H9 (cell line): ENCODE results near the gene RNF111. TPM values are rescaled to one million over a fixed set of nuclear protein-coding genes. Genes with fewer than 3 reads are reported as not detected.

Experiments
- DNase-seq: peaks from one replicate; pipeline ENCODE4 v3.0.0-alpha.2; 2017
- H2AFZ ChIP-seq: one replicate; pipeline ENCODE4 v1.6.1; 2013; ENCODE audit warnings: mild to moderate bottlenecking, low read length, control low read depth, moderate library complexity
- H2AK5ac ChIP-seq: 2 replicates; pipeline ENCODE4 v1.6.1; 2013; ENCODE audit warnings: low read length, control low read depth, mixed read lengths; ENCODE audit not compliant: insufficient read length
- H2BK120ac ChIP-seq: one replicate; pipeline ENCODE4 v1.6.1; 2013; ENCODE audit warnings: low read depth, mild to moderate bottlenecking, low read length, control low read depth, inconsistent platforms; ENCODE audit not compliant: poor library complexity, severe bottlenecking
- H2BK12ac ChIP-seq: 2 replicates; pipeline ENCODE4 v1.6.1; 2013; ENCODE audit warnings: low read length, control low read depth, mixed read lengths, low read depth; ENCODE audit not compliant: insufficient read length
- H2BK15ac ChIP-seq: 2 replicates; pipeline ENCODE4 v1.6.1; 2013; ENCODE audit warnings: low read depth, low read length, control low read depth
- H2BK20ac ChIP-seq: one replicate; pipeline ENCODE4 v1.6.1; 2013; ENCODE audit warnings: low read depth, mild to moderate bottlenecking, low read length, control low read depth, inconsistent platforms; ENCODE audit not compliant: poor library complexity, severe bottlenecking
- H2BK5ac ChIP-seq: 2 replicates; pipeline ENCODE4 v1.6.1; 2013; ENCODE audit warnings: low read length, control low read depth, mixed read lengths; ENCODE audit not compliant: insufficient read length
- H3K14ac ChIP-seq: 2 replicates; pipeline ENCODE4 v1.6.1; 2013; ENCODE audit warnings: low read length, control low read depth; ENCODE audit not compliant: insufficient read depth
- H3K18ac ChIP-seq: 2 replicates; pipeline ENCODE4 v1.6.1; 2013; ENCODE audit warnings: low read depth, mild to moderate bottlenecking, mixed read lengths, low read length, control low read depth; ENCODE audit not compliant: insufficient read length
- H3K23ac ChIP-seq: 2 replicates; pipeline ENCODE4 v1.6.1; 2013; ENCODE audit warnings: low read length, control low read depth, mixed read lengths, low read depth; ENCODE audit not compliant: insufficient read length
- H3K23me2 ChIP-seq: 2 replicates; pipeline ENCODE4 v1.6.1; 2013; ENCODE audit warnings: low read depth, mild to moderate bottlenecking, mixed read lengths, low read length, control low read depth; ENCODE audit not compliant: insufficient read length, poor library complexity, severe bottlenecking
- H3K27ac ChIP-seq: 2 replicates; pipeline ENCODE4 v1.5.1; 2013; ENCODE audit warnings: low read length, control low read depth, mixed read lengths, low read depth; ENCODE audit not compliant: insufficient read length
- H3K27me3 ChIP-seq: 2 replicates; pipeline ENCODE4 v1.6.1; 2013; ENCODE audit warnings: low read length, control low read depth, inconsistent platforms; ENCODE audit not compliant: insufficient read depth
- H3K4ac ChIP-seq: 2 replicates; pipeline ENCODE4 v1.6.1; 2013; ENCODE audit warnings: low read depth, mild to moderate bottlenecking, control low read depth, inconsistent platforms, low read length, moderate library complexity
- H3K4me1 ChIP-seq: 2 replicates; pipeline ENCODE4 v1.6.1; 2013; ENCODE audit warnings: low read length, control low read depth, inconsistent platforms; ENCODE audit not compliant: insufficient read depth
- H3K4me2 ChIP-seq: 2 replicates; pipeline ENCODE4 v1.6.1; 2013; ENCODE audit warnings: low read length, control low read depth, mixed read lengths; ENCODE audit not compliant: insufficient read length, insufficient read depth
- H3K56ac ChIP-seq: 2 replicates; pipeline ENCODE4 v1.6.1; 2013; ENCODE audit warnings: low read depth, mild to moderate bottlenecking, mixed read lengths, low read length, control low read depth; ENCODE audit not compliant: insufficient read length
- H3K79me1 ChIP-seq: 2 replicates; pipeline ENCODE4 v1.6.1; 2013; ENCODE audit warnings: low read depth, mild to moderate bottlenecking, moderate library complexity, low read length, control low read depth, inconsistent platforms; ENCODE audit not compliant: insufficient read depth, poor library complexity, severe bottlenecking
- H3K79me2 ChIP-seq: 2 replicates; pipeline ENCODE4 v1.6.1; 2013; ENCODE audit warnings: low read length, control low read depth, inconsistent platforms; ENCODE audit not compliant: insufficient read depth
- H3K9ac ChIP-seq: 2 replicates; pipeline ENCODE4 v1.6.1; 2013; ENCODE audit warnings: low read length, control low read depth, mixed read lengths; ENCODE audit not compliant: insufficient read length; ENCODE audit errors: extremely low read depth
- H3K9me3 ChIP-seq: one replicate; pipeline ENCODE4 v1.6.1; 2013; ENCODE audit warnings: low read depth, low read length, inconsistent platforms; ENCODE audit not compliant: control insufficient read depth
- H3T11ph ChIP-seq: one replicate; pipeline ENCODE4 v1.6.1; 2013; ENCODE audit warnings: mild to moderate bottlenecking, low read length, control low read depth, inconsistent platforms
- H4K20me1 ChIP-seq: one replicate; pipeline ENCODE4 v1.6.1; 2013; ENCODE audit not compliant: control insufficient read depth, insufficient read length, insufficient read depth
- H4K5ac ChIP-seq: 2 replicates; pipeline ENCODE4 v1.6.1; 2013; ENCODE audit warnings: low read depth, mild to moderate bottlenecking, mixed read lengths, low read length, control low read depth; ENCODE audit not compliant: insufficient read length
- H4K8ac ChIP-seq: replicated peaks from 2 replicates; pipeline ENCODE4 v1.6.1; 2013; ENCODE audit warnings: low read length, control low read depth, mixed read lengths, low read depth; ENCODE audit not compliant: insufficient read length
- H4K91ac ChIP-seq: 2 replicates; pipeline ENCODE4 v1.6.1; 2013; ENCODE audit warnings: low read depth, mild to moderate bottlenecking, moderate library complexity, mixed read lengths, low read length, control low read depth; ENCODE audit not compliant: insufficient read length
- H3K27ac Mint-ChIP-seq, 3 experiments: 2 replicates in 2 of 3; 3 replicates in 1 of 3; pipeline ENCODE4 v1.8.0; 2020 to 2021; ENCODE audit warnings: mixed read lengths in 3 of 3, mild to moderate bottlenecking in 1 of 3, moderate library complexity in 1 of 3
- H3K27me3 Mint-ChIP-seq: 2 replicates; pipeline ENCODE4 v1.8.0; 2021; ENCODE audit warnings: low read depth, mild to moderate bottlenecking, moderate library complexity, mixed read lengths
- H3K36me3 Mint-ChIP-seq, 3 experiments: 2 replicates in 2 of 3; 3 replicates in 1 of 3; pipeline ENCODE4 v1.8.0; 2020 to 2021; ENCODE audit warnings: low read depth in 3 of 3, mixed read lengths in 3 of 3; ENCODE audit not compliant: insufficient read depth in 1 of 3
- H3K4me1 Mint-ChIP-seq, 2 experiments: 2 replicates each; pipeline ENCODE4 v1.8.0; 2020; ENCODE audit warnings: mixed read lengths in 2 of 2
- H3K4me3 Mint-ChIP-seq, 2 experiments: 2 replicates in 1 of 2; 3 replicates in 1 of 2; pipeline ENCODE4 v1.8.0; 2020 to 2021; ENCODE audit warnings: mild to moderate bottlenecking in 2 of 2, mixed read lengths in 2 of 2, moderate library complexity in 1 of 2
- H3K9me3 Mint-ChIP-seq, 2 experiments: 2 replicates in 1 of 2; 3 replicates in 1 of 2; pipeline ENCODE4 v1.8.0; 2020; ENCODE audit warnings: mild to moderate bottlenecking in 2 of 2, mixed read lengths in 2 of 2, moderate library complexity in 1 of 2
- CTCF ChIP-seq: fragments of 200-600 bp; sonication (generic); conservative IDR thresholded peaks from 3 replicates; pipeline ENCODE4 v1.8.0; 2021; ENCODE audit warnings: antibody characterized with exemption, mild to moderate bottlenecking
- WGBS: extraction: QIAGEN DNeasy Blood & Tissue Kit; methylation state at CpG from one replicate; pipeline ENCODE4 v1.1.7; 2013; ENCODE audit warnings: missing lambda C conversion rate, low lambda C conversion rate, mixed read lengths; ENCODE audit not compliant: insufficient read length; ENCODE audit errors: extremely low coverage; 5-methylcytosine and 5-hydroxymethylcytosine counted together
- total RNA-seq: library from RNA; stranded (reverse); gene quantifications from 2 replicates; pipeline ENCODE4 v1.2.1, GENCODE V29; 2021

RNF111 gene
- total RNA-seq, 1 experiment from 2014 or later = 28.0 TPM

- Histone ChIP-seq H3K56ac (no peak overlapping the region), H2AFZ (no peak overlapping the region), H2AK5ac (no peak overlapping the region), H3K4me2 (no peak overlapping the region), H3K4me1 (no peaks in the 10 kb centered on the region), H3T11ph (no peak overlapping the region), H3K14ac (no peak overlapping the region), H3K9ac (no peak overlapping the region), H3K23ac (no peak overlapping the region), H2BK5ac (no peak overlapping the region), H3K9me3 (no peaks in the 10 kb centered on the region), H3K79me1 (no peaks in the 10 kb centered on the region), H2BK120ac (no peak overlapping the region), H3K27me3 (no peaks in the 10 kb centered on the region), H4K20me1 (no peaks in the 10 kb centered on the region), H2BK20ac (no peak overlapping the region), H3K27ac (no peak overlapping the region), H3K23me2 (no peaks in the 10 kb centered on the region), H4K5ac (no peak overlapping the region), H3K79me2 (no peaks in the 10 kb centered on the region), H3K18ac (no peak overlapping the region), H2BK15ac (no peak overlapping the region), H4K91ac (no peak overlapping the region), H4K8ac (no peak overlapping the region), H2BK12ac (no peak overlapping the region), H3K4ac (no peak overlapping the region)
- Mint-ChIP-seq H3K27me3 (peaks cover 5% of the 10 kb centered on the region), H3K9me3 (no peaks in the 10 kb centered on the region), H3K27ac (no peak overlapping the region), H3K4me3 (no peak overlapping the region), H3K36me3 (no peaks in the 10 kb centered on the region), H3K4me1 (peaks cover 2 to 11% of the 10 kb centered on the region in 2 experiments; a peak in 3 of 4 replicates)
- no peak for DNase-seq
- no CpG with 5 or more reads among the region's 6 CpGs for WGBS
- no peak for TF ChIP-seq CTCF
These were observed 5.5 kb upstream of the RNF111 start for GRCh38 chr15:58981808-58982475.
